Mesodermal cell (in vitro differentiated cells): Measurements from ENCODE around the gene RNF166.

ENCODE experiments used
- H3K27ac ChIP-seq: 2 replicates; pipeline ENCODE4 v1.7.0; 2013; ENCODE audit warnings: mild to moderate bottlenecking, low read depth, low read length, moderate library complexity; ENCODE audit not compliant: severe bottlenecking
- H3K36me3 ChIP-seq: 2 replicates; pipeline ENCODE4 v1.7.1; 2013; ENCODE audit warnings: mild to moderate bottlenecking, low read length, moderate library complexity; ENCODE audit not compliant: control insufficient read depth, insufficient read depth
- H3K4me1 ChIP-seq: one replicate; pipeline ENCODE4 v1.7.1; 2013; ENCODE audit warnings: mild to moderate bottlenecking, low read length; ENCODE audit not compliant: insufficient read depth, control insufficient read depth, poor library complexity, severe bottlenecking
- H3K4me3 ChIP-seq: 2 replicates; pipeline ENCODE4 v1.7.0; 2013; ENCODE audit warnings: low read length, control low read depth, mild to moderate bottlenecking; ENCODE audit not compliant: insufficient read depth, poor library complexity, severe bottlenecking; ENCODE audit errors: extremely low read depth
- H3K9me3 ChIP-seq: 2 replicates; pipeline ENCODE4 v1.7.1; 2013; ENCODE audit warnings: mild to moderate bottlenecking, low read length, moderate library complexity; ENCODE audit not compliant: control insufficient read depth
- WGBS, 2 experiments: methylation state at CpG; one replicate each; pipeline ENCODE4 v1.1.5; 2013; ENCODE audit warnings: missing lambda C conversion rate in 2 of 2; ENCODE audit not compliant: insufficient coverage in 2 of 2; 5-methylcytosine and 5-hydroxymethylcytosine counted together

Gene RNF166

DNA sequence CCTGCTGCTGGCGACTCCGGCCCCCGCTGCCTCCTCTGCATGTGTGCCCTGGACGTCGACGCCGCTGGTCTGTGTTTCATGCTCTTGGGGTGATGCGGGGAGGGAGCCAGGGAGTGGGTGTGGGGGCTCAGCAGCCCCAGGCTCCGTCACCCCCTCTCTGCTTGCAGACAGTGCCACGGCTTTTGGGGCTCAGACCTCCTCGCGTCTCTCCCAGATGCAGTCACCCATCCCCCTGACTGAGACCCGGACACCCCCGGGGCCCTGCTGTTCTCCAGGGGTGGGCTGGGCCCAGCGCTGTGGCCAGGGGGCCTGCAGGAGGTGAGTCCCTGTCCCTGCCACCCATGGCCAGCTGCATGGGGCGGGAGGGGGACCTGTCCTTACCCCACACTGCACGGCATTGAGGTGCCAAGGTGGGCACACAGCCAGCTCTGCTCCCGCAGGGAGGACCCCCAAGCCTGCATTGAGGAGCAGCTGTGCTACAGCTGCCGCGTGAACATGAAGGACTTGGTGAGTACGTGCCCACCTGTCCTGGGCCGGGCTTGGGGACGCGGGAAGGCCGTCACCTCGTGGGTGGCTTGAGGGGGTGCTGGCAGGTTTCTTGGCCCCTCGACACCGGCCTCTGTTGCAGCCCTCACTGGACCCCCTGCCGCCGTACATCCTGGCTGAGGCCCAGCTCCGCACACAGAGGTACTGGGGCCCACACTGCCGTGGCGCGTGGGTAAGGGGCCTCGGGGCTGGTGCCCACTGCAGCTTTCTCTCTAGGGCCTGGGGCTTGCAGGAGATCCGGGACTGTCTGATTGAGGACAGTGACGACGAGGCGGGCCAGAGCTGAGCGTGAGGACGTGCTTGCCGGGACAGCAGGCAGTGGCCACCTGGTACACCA is 8.5 kb upstream of the RNF166 start:
- H3K9me3 ChIP-seq, result no peaks in the 10 kb centered on the region
- 94% methylated on average over 25 to 30 of the region's 42 CpGs for WGBS, 2 experiments
- no peaks in the 10 kb centered on the region for H3K4me1 ChIP-seq
- H3K27ac ChIP-seq, result no peak overlapping the region
- peaks cover 64% of the 10 kb centered on the region for H3K36me3 ChIP-seq
- no peak overlapping the region for H3K4me3 ChIP-seq

DNA sequence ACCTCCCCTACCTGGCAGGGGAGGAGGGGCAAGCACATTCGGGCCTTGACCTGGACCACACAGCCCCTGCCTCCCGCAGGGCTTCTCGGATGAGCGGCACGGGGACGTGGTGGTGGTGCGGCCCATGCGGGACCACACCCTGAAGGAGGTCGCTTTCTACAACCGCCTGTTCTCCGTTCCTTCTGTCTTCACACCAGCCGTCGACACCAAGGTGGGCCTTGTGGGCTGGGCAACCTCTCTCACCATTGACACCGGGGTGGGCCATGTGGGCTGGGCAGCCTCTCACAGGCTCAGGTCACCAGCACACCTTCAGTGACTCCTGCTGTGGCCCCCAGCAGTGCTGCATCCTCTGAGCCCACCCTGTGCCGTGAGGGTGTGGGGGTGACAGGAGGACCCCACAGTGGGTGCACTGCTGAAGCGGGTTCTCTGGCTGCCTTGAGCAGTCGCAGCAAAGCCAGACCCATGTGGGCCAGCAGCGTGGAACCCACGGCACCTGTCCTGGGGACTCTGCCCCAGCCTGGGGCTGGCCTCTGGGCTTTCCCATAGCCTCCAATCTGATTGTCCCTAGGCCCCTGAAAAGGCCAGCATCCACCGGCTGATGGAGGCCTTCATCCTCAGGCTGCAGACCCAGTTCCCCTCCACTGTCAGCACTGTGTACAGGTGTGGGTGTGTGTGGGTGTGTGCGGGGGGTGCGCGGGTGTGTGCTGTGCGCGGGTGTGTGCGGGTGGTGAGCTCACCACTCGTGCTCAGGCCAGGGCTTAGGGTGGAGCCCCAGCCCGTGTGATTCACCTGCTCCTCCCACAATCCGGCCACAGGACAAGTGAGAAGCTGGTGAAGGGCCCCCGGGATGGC is 7.6 kb upstream of the RNF166 start:
- Histone ChIP-seq H3K9me3 (no peaks in the 10 kb centered on the region), H3K36me3 (peaks cover 58% of the 10 kb centered on the region), H3K27ac (no peak overlapping the region), H3K4me1 (no peaks in the 10 kb centered on the region), H3K4me3 (no peak overlapping the region)
- WGBS, 2 experiments, result 92% methylated on average over 24 to 28 of the region's 30 CpGs

DNA sequence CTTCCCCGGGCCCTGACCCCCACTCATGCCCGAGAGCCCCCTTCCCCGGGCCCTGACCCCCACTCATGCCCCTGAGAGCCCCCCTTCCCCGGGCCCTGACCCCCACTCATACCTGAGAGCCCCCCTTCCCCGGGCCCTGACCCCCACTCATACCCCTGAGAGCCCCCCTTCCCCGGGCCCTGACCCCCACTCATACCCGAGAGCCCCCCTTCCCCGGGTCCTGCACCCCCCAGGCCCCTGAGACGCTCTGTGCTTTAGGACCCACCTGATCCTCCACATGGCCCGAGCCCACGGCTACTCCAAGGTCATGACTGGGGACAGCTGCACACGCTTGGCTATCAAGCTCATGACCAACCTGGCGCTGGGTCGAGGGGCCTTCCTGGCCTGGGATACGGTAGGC is 6.8 kb upstream of the RNF166 start:
- Histone ChIP-seq H3K9me3 (no peaks in the 10 kb centered on the region), H3K4me3 (no peak overlapping the region), H3K4me1 (no peaks in the 10 kb centered on the region), H3K27ac (no peak overlapping the region), H3K36me3 (peaks cover 51% of the 10 kb centered on the region)
- WGBS, 2 experiments, result 82 to 93% methylated on average over 7 of the region's 15 CpGs

DNA sequence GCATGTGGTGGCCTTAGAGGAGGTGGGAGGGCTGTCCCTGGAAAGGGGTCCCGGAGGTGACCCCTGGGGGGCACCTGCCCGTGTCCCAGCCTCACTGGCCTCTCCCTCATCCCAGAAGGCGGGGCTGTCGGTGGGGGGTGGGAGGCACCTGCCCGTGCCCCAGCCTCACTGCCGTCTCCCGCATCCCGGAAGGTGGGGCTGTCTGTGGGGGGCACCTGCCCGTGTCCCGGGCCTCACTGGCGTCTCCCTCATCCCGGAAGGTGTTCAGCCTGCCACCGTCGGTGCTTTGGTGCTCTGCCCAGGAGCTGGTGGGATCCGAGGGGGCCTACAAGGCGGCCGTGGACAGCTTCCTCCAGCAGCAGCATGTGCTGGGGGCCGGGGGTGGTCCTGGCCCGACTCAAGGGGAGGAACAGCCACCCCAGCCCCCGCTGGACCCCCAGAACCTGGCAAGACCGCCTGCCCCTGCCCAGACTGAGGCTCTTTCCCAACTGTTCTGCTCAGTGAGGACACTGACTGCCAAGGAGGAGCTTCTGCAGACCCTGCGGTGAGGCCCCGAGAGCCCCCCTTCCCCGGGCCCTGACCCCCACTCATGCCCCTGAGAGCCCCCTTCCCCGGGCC is 6.3 kb upstream of the RNF166 start:
- WGBS, 2 experiments, result 85 to 92% methylated on average over 21 to 22 of the region's 25 CpGs

DNA sequence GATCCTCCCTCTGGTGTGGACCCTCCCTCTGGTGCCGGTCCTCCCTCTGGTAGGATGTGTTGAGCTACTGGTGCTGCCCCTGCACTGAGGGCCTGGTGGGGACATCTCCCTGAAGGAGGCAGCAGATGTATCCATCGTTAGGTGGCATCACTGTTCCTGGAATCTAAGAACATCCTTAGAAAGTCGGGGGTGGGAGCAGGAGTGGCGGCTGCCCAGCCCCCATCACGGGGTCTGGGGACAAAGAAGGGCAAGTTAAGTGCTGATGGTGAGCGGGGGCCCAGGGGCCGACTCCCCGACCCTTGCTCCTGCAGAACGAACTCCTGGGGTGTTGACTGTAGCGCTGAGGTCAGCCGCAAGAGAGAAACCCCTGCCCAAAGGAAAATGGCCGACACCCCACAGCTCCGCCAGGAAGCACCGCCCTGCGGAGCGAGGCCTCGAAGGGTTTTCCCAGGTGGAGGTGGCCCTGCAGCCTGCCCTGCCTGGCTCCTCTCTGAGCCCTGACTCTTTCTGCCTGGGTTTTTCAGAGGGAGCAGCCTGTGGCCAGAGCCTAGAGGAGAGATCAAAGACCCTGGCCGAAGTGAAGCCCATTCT is 5.6 kb upstream of the RNF166 start:
- 85 to 92% methylated on average over 16 to 17 of the region's 18 CpGs for WGBS, 2 experiments
- Histone ChIP-seq H3K4me3 (no peak overlapping the region), H3K9me3 (no peaks in the 10 kb centered on the region), H3K27ac (no peak overlapping the region), H3K4me1 (peaks cover 5% of the 10 kb centered on the region), H3K36me3 (peaks cover 40% of the 10 kb centered on the region)

More for the DNA sequence above, 6.3 kb upstream of the RNF166 start:
- no peaks in the 10 kb centered on the region for H3K9me3 ChIP-seq
- H3K27ac ChIP-seq, result no peak overlapping the region
- H3K4me1 ChIP-seq, result peaks cover 2% of the 10 kb centered on the region
- H3K36me3 ChIP-seq, result peaks cover 47% of the 10 kb centered on the region
- no peak overlapping the region for H3K4me3 ChIP-seq

DNA sequence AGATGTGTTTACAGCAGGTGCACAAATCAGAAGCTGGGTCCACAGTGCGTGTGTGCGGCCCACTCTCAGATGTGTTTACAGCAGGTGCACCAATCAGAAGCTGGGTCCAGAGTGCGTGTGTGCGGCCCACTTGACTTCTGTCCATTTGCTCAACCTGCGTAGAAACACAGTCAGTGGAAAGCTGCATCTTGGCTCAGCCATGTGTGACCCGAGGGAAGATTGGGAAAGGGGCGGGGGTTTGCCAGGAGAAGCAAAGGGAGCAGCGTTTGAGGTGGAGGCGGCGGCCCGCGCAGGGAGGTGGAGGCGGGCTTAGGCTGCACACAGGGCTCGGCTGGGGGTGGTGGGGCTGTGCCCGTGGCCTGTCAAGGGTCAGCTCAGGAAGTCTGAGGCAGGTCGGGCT is 4.3 kb upstream of the RNF166 start:
- no peaks in the 10 kb centered on the region for H3K9me3 ChIP-seq
- H3K27ac ChIP-seq, result no peak overlapping the region
- WGBS, 2 experiments, result 88 to 90% methylated on average over 13 to 15 of the region's 16 CpGs
- peaks cover 5% of the 10 kb centered on the region for H3K4me1 ChIP-seq
- no peak overlapping the region for H3K4me3 ChIP-seq
- peaks cover 27% of the 10 kb centered on the region for H3K36me3 ChIP-seq

DNA sequence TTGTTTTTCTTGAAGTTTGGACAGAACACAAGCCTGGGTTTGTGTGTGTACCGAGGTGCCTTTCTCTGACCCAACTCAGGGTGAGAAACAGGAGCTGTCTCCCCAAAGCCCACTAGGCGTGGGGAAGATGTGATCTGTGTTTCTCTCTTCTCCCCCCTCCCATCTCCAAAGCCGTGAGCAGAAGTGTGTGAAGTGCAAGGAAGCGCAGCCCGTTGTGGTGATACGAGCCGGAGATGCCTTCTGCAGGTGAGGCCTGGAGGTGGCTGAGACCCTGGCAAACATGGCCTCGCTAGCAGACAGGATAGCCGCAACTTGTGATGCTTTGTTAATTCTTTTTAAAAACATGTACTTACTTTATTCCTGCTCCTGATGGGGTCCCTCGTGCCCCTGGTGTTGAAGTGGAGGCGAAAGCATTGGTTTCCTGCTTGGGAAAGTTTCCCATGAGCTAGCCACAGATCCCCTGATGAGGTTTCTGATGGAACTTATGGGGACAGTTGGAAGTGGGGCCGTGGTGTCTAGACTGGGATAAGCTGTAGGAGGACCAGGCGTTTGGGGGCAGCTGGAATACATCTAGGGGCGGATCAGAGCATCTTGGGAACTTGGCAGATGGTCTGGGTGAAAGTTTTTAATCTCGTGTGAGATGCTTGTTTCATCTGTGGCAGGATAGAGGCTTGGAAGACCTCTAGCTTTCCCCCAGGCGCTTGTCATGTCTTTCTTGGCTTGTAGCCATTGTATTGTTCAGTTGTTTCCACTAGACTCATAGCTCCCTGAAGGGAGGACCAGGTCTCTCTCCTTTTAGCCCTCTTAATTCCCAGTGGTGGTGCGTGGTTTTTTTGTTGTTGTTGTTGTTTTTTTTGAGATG is 988 bp upstream of the RNF166 start:
- WGBS, 2 experiments, result 54 to 71% methylated on average over 10 to 11 of the region's 17 CpGs
- Histone ChIP-seq H3K9me3 (no peaks in the 10 kb centered on the region), H3K4me3 (peak overlapping the region; percentile 95), H3K36me3 (peaks cover 18% of the 10 kb centered on the region), H3K4me1 (peaks cover 25% of the 10 kb centered on the region), H3K27ac (peak overlapping the region; percentile 16)

DNA sequence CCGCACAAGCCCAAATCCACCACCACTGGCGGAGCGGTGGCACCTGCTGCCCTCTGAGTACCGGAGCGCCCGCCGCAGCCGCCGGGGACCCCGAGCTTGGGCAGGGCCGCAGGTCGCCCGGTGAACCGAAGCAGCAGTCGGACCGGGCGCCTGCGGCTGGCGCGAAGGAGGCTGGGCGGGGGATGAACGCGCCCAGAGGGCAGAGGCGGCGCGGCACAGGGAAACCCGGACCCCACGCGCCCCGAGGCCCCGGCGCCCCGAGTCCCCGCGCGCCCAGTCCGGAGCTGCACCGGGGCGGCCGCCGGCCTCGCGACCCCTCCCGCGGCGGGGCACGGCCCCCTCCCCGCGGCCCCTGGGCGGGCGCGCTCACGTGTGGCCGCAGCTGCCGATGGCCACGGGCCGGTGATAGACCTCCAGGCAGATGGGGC is 393 bp downstream of the RNF166 start:
- Histone ChIP-seq H3K4me1 (peaks cover 39% of the 10 kb centered on the region), H3K36me3 (peaks cover 21% of the 10 kb centered on the region), H3K27ac (peak overlapping the region; percentile 41), H3K4me3 (peak overlapping the region; percentile 95), H3K9me3 (no peaks in the 10 kb centered on the region)
- 0 to 3% methylated on average over 15 to 53 of the region's 57 CpGs for WGBS, 2 experiments

DNA sequence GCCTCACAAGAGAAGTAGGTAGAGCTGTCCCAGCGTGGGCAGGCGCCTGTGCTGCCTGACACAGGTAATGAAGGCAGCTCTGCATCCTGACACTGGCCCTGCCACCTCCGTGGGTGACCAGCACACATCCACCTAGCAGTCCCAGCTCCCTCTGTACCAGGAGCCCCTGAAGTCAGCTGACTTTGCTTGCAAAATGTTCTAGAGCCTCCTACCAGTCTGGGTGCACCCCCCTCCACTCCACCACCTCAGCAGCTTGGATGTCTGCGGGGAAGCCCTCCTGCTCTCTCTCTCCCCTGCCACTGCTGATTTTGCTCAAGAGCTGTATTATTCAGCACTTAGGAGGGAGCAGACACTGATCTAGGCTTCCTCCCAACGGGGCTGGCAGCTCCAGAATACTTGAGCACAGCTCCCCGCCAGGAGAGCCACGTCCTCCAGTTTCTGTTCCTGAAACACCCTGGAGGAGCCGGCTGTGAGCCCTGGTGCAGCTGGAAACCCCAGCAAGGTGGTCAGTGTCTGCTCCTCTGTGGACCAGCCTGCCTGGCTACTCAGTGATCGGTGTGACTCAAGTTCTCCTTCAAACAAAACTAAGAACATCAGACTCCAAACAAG is 1.0 kb downstream of the RNF166 start:
- no peaks in the 10 kb centered on the region for H3K9me3 ChIP-seq
- peaks cover 43% of the 10 kb centered on the region for H3K4me1 ChIP-seq
- H3K4me3 ChIP-seq, result peak overlapping the region; percentile 95
- WGBS, 2 experiments, result 52 to 55% methylated on average over 9 of the region's 9 CpGs
- peaks cover 23% of the 10 kb centered on the region for H3K36me3 ChIP-seq
- H3K27ac ChIP-seq, result no peak overlapping the region
